Calu3 (cell line): Measurements from ENCODE around the gene DLX5. TPM values are rescaled to one million over a fixed set of nuclear protein-coding genes. Genes with fewer than 3 reads are reported as not detected.

Experiments used
- BruUV-seq: library from RNA; stranded (reverse); fragments of 400-500 nt; replicated peaks from 2 replicates; lab custom pipeline; 2021; lab: Mats Ljungman, UMichigan
- CTCF ChIA-PET: fragments of 300-600 bp; sonication (Branson Sonifier 250); formaldehyde crosslinking; loops from one replicate; lab custom pipeline; 2022; ENCODE audit warnings: antibody characterized with exemption; lab: Charles Lee
- DNase-seq: peaks from one replicate; pipeline ENCODE4 v3.0.0; 2022
- H3K27ac Mint-ChIP-seq: one replicate; pipeline ENCODE4 v1.8.0; 2022; ENCODE audit warnings: mixed read lengths; ENCODE audit not compliant: unreplicated experiment
- H3K27me3 Mint-ChIP-seq: one replicate; pipeline ENCODE4 v1.8.0; 2022; ENCODE audit warnings: mixed read lengths; ENCODE audit not compliant: unreplicated experiment
- H3K36me3 Mint-ChIP-seq: one replicate; pipeline ENCODE4 v1.8.0; 2022; ENCODE audit warnings: mild to moderate bottlenecking, moderate library complexity, mixed read lengths; ENCODE audit not compliant: insufficient read depth, unreplicated experiment
- H3K4me1 Mint-ChIP-seq: one replicate; pipeline ENCODE4 v1.8.0; 2022; ENCODE audit warnings: mild to moderate bottlenecking, low read depth, mixed read lengths; ENCODE audit not compliant: unreplicated experiment
- H3K4me3 Mint-ChIP-seq: one replicate; pipeline ENCODE4 v1.8.0; 2022; ENCODE audit warnings: mild to moderate bottlenecking, low read depth, moderate library complexity, mixed read lengths; ENCODE audit not compliant: unreplicated experiment
- H3K9me3 Mint-ChIP-seq: one replicate; pipeline ENCODE4 v1.8.0; 2022; ENCODE audit warnings: low read depth, mixed read lengths; ENCODE audit not compliant: unreplicated experiment
- CTCF ChIP-seq: fragments of 200-600 bp; IDR thresholded peaks from one replicate; pipeline ENCODE4 v1.8.0; 2022; ENCODE audit warnings: antibody characterized with exemption; ENCODE audit not compliant: unreplicated experiment
- intact Hi-C: fragments of 100-400 bp; cut with micrococcal nuclease; formaldehyde crosslinking; loops from one replicate; pipeline ENCODE4 v1.10.0; 2022; ENCODE audit not compliant: unreplicated experiment
- total RNA-seq: library from RNA; stranded (reverse); gene quantifications from 2 replicates; pipeline ENCODE4 v1.2.3, GENCODE V29; 2022

Gene DLX5
- total RNA-seq, 1 experiment from 2014 or later, result not detected

- intact Hi-C loops, result no loop called here
- H3K9me3 Mint-ChIP-seq, result no peaks in the 10 kb centered on the region
- DNase-seq, result no peak
- BruUV-seq, result no TSS peak
- H3K27me3 Mint-ChIP-seq, result peaks cover 36% of the 10 kb centered on the region
- H3K27ac Mint-ChIP-seq, result no peak overlapping the region
- no peaks in the 10 kb centered on the region for H3K36me3 Mint-ChIP-seq
- TF ChIP-seq CTCF, result no peak
- no peaks in the 10 kb centered on the region for H3K4me1 Mint-ChIP-seq
- no peak overlapping the region for H3K4me3 Mint-ChIP-seq
- CTCF ChIA-PET, result interaction anchor here (0.5 kb wide), 1 partner anchor 130 kb away, joined by 3 read pairs; no protein-coding TSS in a partner anchor
Measured at GRCh38 chr7:96996111-96996957, 28.3 kb downstream of the DLX5 start.

GRCh38 chr7:96995406-96996110 is 29.1 kb downstream of the DLX5 start:
- Mint-ChIP-seq H3K27me3 (peaks cover 31% of the 10 kb centered on the region), H3K4me3 (no peak overlapping the region), H3K36me3 (no peaks in the 10 kb centered on the region), H3K27ac (no peak overlapping the region), H3K9me3 (no peaks in the 10 kb centered on the region), H3K4me1 (no peaks in the 10 kb centered on the region)
- no peak for TF ChIP-seq CTCF
- intact Hi-C loops, result no loop called here
- no peak for DNase-seq
- BruUV-seq, result no TSS peak
- CTCF ChIA-PET, result no interaction called here

GRCh38 chr7:96993980-96994379 is 30.7 kb downstream of the DLX5 start:
- H3K27ac Mint-ChIP-seq, result no peak overlapping the region
- intact Hi-C loops, result no loop called here
- DNase-seq, result no peak
- CTCF ChIA-PET, result no interaction called here
- no peaks in the 10 kb centered on the region for H3K9me3 Mint-ChIP-seq
- H3K4me3 Mint-ChIP-seq, result no peak overlapping the region
- H3K36me3 Mint-ChIP-seq, result no peaks in the 10 kb centered on the region
- H3K27me3 Mint-ChIP-seq, result peaks cover 23% of the 10 kb centered on the region
- no peak for TF ChIP-seq CTCF
- no peaks in the 10 kb centered on the region for H3K4me1 Mint-ChIP-seq
- BruUV-seq, result no TSS peak

- Mint-ChIP-seq H3K4me1 (no peaks in the 10 kb centered on the region), H3K36me3 (no peaks in the 10 kb centered on the region), H3K4me3 (no peak overlapping the region), H3K27ac (no peak overlapping the region), H3K27me3 (peaks cover 21% of the 10 kb centered on the region), H3K9me3 (no peaks in the 10 kb centered on the region)
- BruUV-seq, result no TSS peak
- no peak for TF ChIP-seq CTCF
- intact Hi-C loops, result no loop called here
- CTCF ChIA-PET, result no interaction called here
- DNase-seq, result no peak
Measured at GRCh38 chr7:96993094-96993865, 31.4 kb downstream of the DLX5 start.
